ENCODE results near the gene MAML3. TPM values are rescaled to one million over a fixed set of nuclear protein-coding genes. Genes with fewer than 3 reads are reported as not detected.

The MAML3 gene
- total RNA-seq, 2 donors from 2014 or later: 29.2 to 32.2 TPM

DNA sequence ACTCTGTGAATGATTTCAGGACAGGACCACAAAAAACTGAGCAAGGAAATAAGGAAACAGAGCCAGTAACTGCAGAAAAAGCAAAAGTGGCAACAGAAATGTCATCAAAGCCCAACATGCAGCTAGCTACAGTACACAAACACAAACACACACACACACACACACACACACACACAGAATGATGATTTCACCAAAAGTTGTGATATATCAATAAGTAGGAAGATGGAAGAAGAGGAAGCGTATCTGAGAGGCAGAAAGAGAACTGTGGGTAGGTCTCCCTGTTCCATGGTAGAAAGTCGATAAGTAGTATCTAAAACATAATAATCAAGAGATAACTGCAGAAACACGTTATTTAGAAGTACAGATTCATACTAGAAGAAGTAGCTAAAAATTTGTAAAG lies 340.1 kb downstream of the MAML3 start:
- Histone ChIP-seq H3K9ac (ENCODE audit: extremely low read depth, low read length, poor library complexity, severe bottlenecking) (no peak overlapping the region), H3K27ac (ENCODE audit: low read depth, low read length) (peak overlapping the region; percentile 99), H3K36me3 (ENCODE audit: control insufficient read depth, insufficient read depth, low read length) (peaks cover 18% of the 10 kb centered on the region), H3K4me3 (ENCODE audit: low read length) (no peak overlapping the region), H3K27me3 (ENCODE audit: control insufficient read depth, insufficient read depth, low read length, poor library complexity, severe bottlenecking) (no peaks in the 10 kb centered on the region), H3K9me3 (ENCODE audit: control insufficient read depth, low read length) (peaks cover 23% of the 10 kb centered on the region), H3K4me1 (ENCODE audit: control insufficient read depth, insufficient read depth, low read length) (peaks cover 43% of the 10 kb centered on the region)
- Mint-ChIP-seq H3K27ac (no peak overlapping the region), H3K4me1 (peaks cover 75% of the 10 kb centered on the region), H3K27me3 (ENCODE audit: insufficient read depth) (no peaks in the 10 kb centered on the region), H3K9me3 (peaks cover 14% of the 10 kb centered on the region), H3K36me3 (ENCODE audit: low read depth) (peaks cover 20% of the 10 kb centered on the region), H3K4me3 (no peak overlapping the region)
- TF ChIP-seq, protein P1, sequence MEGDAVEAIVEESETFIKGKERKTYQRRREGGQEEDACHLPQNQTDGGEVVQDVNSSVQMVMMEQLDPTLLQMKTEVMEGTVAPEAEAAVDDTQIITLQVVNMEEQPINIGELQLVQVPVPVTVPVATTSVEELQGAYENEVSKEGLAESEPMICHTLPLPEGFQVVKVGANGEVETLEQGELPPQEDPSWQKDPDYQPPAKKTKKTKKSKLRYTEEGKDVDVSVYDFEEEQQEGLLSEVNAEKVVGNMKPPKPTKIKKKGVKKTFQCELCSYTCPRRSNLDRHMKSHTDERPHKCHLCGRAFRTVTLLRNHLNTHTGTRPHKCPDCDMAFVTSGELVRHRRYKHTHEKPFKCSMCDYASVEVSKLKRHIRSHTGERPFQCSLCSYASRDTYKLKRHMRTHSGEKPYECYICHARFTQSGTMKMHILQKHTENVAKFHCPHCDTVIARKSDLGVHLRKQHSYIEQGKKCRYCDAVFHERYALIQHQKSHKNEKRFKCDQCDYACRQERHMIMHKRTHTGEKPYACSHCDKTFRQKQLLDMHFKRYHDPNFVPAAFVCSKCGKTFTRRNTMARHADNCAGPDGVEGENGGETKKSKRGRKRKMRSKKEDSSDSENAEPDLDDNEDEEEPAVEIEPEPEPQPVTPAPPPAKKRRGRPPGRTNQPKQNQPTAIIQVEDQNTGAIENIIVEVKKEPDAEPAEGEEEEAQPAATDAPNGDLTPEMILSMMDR (conservative IDR thresholded peaks at IDR 0.05): no peak
- WGBS, 2 experiments (ENCODE audit: insufficient coverage in 1 of 2, insufficient read length in 1 of 2): 89 to 100% methylated on average over 1 to 3 of the region's 3 CpGs
- DNase-seq: no peak

DNA sequence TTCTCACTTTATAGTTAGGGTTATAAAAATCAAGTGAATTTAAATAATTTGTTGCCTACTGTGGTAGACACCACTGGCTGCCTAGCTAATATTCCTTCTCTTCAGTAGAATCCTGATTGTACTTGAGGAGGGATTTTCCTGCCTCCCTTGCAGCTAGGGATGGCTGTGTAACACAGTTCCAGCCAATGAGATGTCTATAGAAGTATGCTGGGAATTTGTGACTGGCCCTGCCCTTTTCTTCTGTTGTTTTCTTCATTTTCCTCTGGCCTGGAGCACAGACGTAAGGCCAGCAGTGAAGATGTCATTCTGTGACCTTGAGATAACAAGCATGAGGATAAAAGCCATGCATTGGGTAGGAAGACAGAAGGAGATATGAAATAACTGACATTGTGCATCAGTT lies 343.3 kb downstream of the MAML3 start:
- WGBS, 2 experiments (ENCODE audit: insufficient coverage in 1 of 2, insufficient read length in 1 of 2): 94 to 100% methylated on average over 1 of the region's 1 CpG
- peaks cover 47% of the 10 kb centered on the region for H3K4me1 Mint-ChIP-seq
- H3K9me3 Mint-ChIP-seq: peaks cover 14% of the 10 kb centered on the region

DNA sequence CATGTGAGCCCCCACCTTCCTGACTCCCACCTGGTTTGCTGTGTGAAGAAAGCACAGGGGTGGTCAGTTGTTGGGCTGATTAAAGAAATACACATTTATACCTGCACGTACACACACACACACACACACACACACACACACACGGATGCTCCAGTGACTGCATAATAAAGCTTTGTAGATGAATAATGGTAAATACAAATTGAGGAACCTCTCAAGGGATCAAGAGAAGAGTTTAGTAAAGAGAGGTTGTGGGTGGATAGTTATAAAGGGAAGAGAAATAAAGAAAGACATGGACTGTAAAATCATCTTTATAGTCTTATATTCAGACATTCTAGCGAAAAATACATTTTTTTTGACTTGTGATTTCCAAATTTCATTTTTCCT lies 344.2 kb downstream of the MAML3 start:
- no peak overlapping the region for H3K4me3 Mint-ChIP-seq
- H3K36me3 Mint-ChIP-seq (ENCODE audit: low read depth): peaks cover 18% of the 10 kb centered on the region
- TF ChIP-seq, protein P1 (conservative IDR thresholded peaks at IDR 0.05): no peak
- H3K36me3 ChIP-seq (ENCODE audit: control insufficient read depth, insufficient read depth, low read length): peaks cover 18% of the 10 kb centered on the region
- no peak overlapping the region for H3K27ac Mint-ChIP-seq
- H3K27me3 ChIP-seq (ENCODE audit: control insufficient read depth, insufficient read depth, low read length, poor library complexity, severe bottlenecking): no peaks in the 10 kb centered on the region
- 92 to 100% methylated on average over 1 of the region's 3 CpGs for WGBS, 2 experiments (ENCODE audit: insufficient coverage in 1 of 2, insufficient read length in 1 of 2)
- H3K4me1 ChIP-seq (ENCODE audit: control insufficient read depth, insufficient read depth, low read length): peaks cover 34% of the 10 kb centered on the region
- no peaks in the 10 kb centered on the region for H3K27me3 Mint-ChIP-seq (ENCODE audit: insufficient read depth)
- H3K9ac ChIP-seq (ENCODE audit: extremely low read depth, low read length, poor library complexity, severe bottlenecking): no peak overlapping the region
- peaks cover 23% of the 10 kb centered on the region for H3K9me3 ChIP-seq (ENCODE audit: control insufficient read depth, low read length)
- peaks cover 14% of the 10 kb centered on the region for H3K9me3 Mint-ChIP-seq
- peak overlapping the region; percentile 34 for H3K4me3 ChIP-seq (ENCODE audit: low read length)
- peaks cover 38% of the 10 kb centered on the region for H3K4me1 Mint-ChIP-seq
- no peak for DNase-seq
- peak overlapping the region; percentile 88 for H3K27ac ChIP-seq (ENCODE audit: low read depth, low read length)

More for the DNA sequence above, 343.3 kb downstream of the MAML3 start:
- TF ChIP-seq, protein P1 (conservative IDR thresholded peaks at IDR 0.05): no peak
- Histone ChIP-seq H3K27me3 (ENCODE audit: control insufficient read depth, insufficient read depth, low read length, poor library complexity, severe bottlenecking) (no peaks in the 10 kb centered on the region), H3K4me1 (ENCODE audit: control insufficient read depth, insufficient read depth, low read length) (peaks cover 39% of the 10 kb centered on the region), H3K4me3 (ENCODE audit: low read length) (peak overlapping the region; percentile 52), H3K9me3 (ENCODE audit: control insufficient read depth, low read length) (peaks cover 23% of the 10 kb centered on the region), H3K36me3 (ENCODE audit: control insufficient read depth, insufficient read depth, low read length) (peaks cover 18% of the 10 kb centered on the region), H3K27ac (ENCODE audit: low read depth, low read length) (no peak overlapping the region), H3K9ac (ENCODE audit: extremely low read depth, low read length, poor library complexity, severe bottlenecking) (no peak overlapping the region)
- Mint-ChIP-seq H3K27me3 (ENCODE audit: insufficient read depth) (no peaks in the 10 kb centered on the region), H3K36me3 (ENCODE audit: low read depth) (peaks cover 18% of the 10 kb centered on the region), H3K27ac (no peak overlapping the region), H3K4me3 (no peak overlapping the region)
- DNase-seq: no peak
